ENCODE results near the gene HHATL. TPM values are rescaled to one million over a fixed set of nuclear protein-coding genes. Genes with fewer than 3 reads are reported as not detected.

Gene HHATL
- total and polyA plus RNA-seq, 9 donors: 0.12 to 1.3 (median 0.52) TPM; not detected in 5

- Histone ChIP-seq H3K4me1 (ENCODE audit: insufficient read depth) (peaks cover 11% of the 10 kb centered on the region), H3K9me3 (no peaks in the 10 kb centered on the region), H3K36me3 (no peaks in the 10 kb centered on the region), H3K27me3 (no peaks in the 10 kb centered on the region), H3K4me3 (no peak overlapping the region), H3K27ac (no peak overlapping the region)
- intact Hi-C loops (cut with DNase I): no loop called here
- 28 to 40% (median 30%) methylated on average over 8 of the region's 8 CpGs for WGBS, 3 donors
- TF ChIP-seq CTCF (IDR thresholded peaks at IDR 0.05): no peak
- TF ChIP-seq POLR2A (IDR thresholded peaks at IDR 0.05): no peak
- no peak for TF ChIP-seq EP300 (IDR thresholded peaks at IDR 0.05)
- peak in 1 of 5 donors; percentile 45 for DNase-seq
These were observed 34.8 kb downstream of the HHATL start for GRCh38 chr3:42667523-42668412.

- intact Hi-C loops (cut with DNase I): no loop called here
- Histone ChIP-seq H3K36me3 (no peaks in the 10 kb centered on the region), H3K9me3 (no peaks in the 10 kb centered on the region), H3K27me3 (no peaks in the 10 kb centered on the region), H3K4me1 (ENCODE audit: insufficient read depth) (peaks cover 11% of the 10 kb centered on the region), H3K4me3 (no peak overlapping the region), H3K27ac (peak overlapping the region in 1 of 2 donors; percentile 34)
- DNase-seq: peak in 1 of 5 donors; percentile 48
- 29 to 40% (median 35%) methylated on average over 7 of the region's 7 CpGs for WGBS, 3 donors
- TF ChIP-seq POLR2A (IDR thresholded peaks at IDR 0.05) (no peak), CTCF (IDR thresholded peaks at IDR 0.05) (no peak), EP300 (IDR thresholded peaks at IDR 0.05) (no peak)
These were observed 35.5 kb downstream of the HHATL start for GRCh38 chr3:42667096-42667522.

GRCh38 chr3:42666577-42666998 is 36.0 kb downstream of the HHATL start:
- TF ChIP-seq CTCF (IDR thresholded peaks at IDR 0.05): no peak
- no peak for TF ChIP-seq EP300 (IDR thresholded peaks at IDR 0.05)
- no peak for TF ChIP-seq POLR2A (IDR thresholded peaks at IDR 0.05)
- 56 to 73% (median 58%) methylated on average over 3 to 4 of the region's 4 CpGs for WGBS, 3 donors
- Histone ChIP-seq H3K36me3 (no peaks in the 10 kb centered on the region), H3K27ac (peak overlapping the region in 1 of 2 donors; percentile 34), H3K4me1 (ENCODE audit: insufficient read depth) (peaks cover 11% of the 10 kb centered on the region), H3K4me3 (no peak overlapping the region), H3K27me3 (no peaks in the 10 kb centered on the region), H3K9me3 (no peaks in the 10 kb centered on the region)
- peak in 1 of 5 donors; percentile 34 for DNase-seq
- intact Hi-C loops (cut with DNase I): no loop called here

- Histone ChIP-seq H3K4me3 (no peak overlapping the region), H3K4me1 (ENCODE audit: insufficient read depth) (peaks cover 11% of the 10 kb centered on the region), H3K27me3 (no peaks in the 10 kb centered on the region), H3K36me3 (no peaks in the 10 kb centered on the region), H3K9me3 (no peaks in the 10 kb centered on the region), H3K27ac (peak overlapping the region; percentile 20 to 34)
- TF ChIP-seq POLR2A (IDR thresholded peaks at IDR 0.05): no peak
- TF ChIP-seq EP300 (IDR thresholded peaks at IDR 0.05): no peak
- TF ChIP-seq CTCF (IDR thresholded peaks at IDR 0.05): no peak
- DNase-seq: peak in 1 of 5 donors; percentile 34
- intact Hi-C loops (cut with DNase I): no loop called here
- 53 to 61% (median 56%) methylated on average over 8 of the region's 8 CpGs for WGBS, 3 donors
These were observed 36.6 kb downstream of the HHATL start for GRCh38 chr3:42666022-42666421.

Data from ovary (tissue), 9 donors.